WTC11 (cell line): ENCODE data around the gene ALX4. TPM values are rescaled to one million over a fixed set of nuclear protein-coding genes. Genes with fewer than 3 reads are reported as not detected.

Source experiments
- ATAC-seq: fragments of 200-7000 bp; cut with Tn5 transposase; 2 replicates; pipeline ENCODE4 v1.10.0; 2021; ENCODE audit warnings: mild to moderate bottlenecking, moderate library complexity
- CTCF ChIA-PET: fragments of 300-600 bp; sonication (Branson Sonifier 250); formaldehyde crosslinking; loops from one replicate; lab custom pipeline; 2021; ENCODE audit warnings: antibody characterized with exemption; lab: Charles Lee
- POLR2A ChIA-PET: fragments of 350-600 bp; sonication (Branson Sonifier 250); formaldehyde crosslinking; loops from one replicate; lab custom pipeline; 2021; ENCODE audit warnings: antibody characterized with exemption; lab: Charles Lee
- DNase-seq: peaks from one replicate; pipeline ENCODE4 v3.0.0; 2021; ENCODE audit warnings: low spot score
- H3K27ac Mint-ChIP-seq: 2 replicates; pipeline ENCODE4 v1.8.0; 2021; ENCODE audit warnings: mixed read lengths
- H3K27me3 Mint-ChIP-seq: 2 replicates; pipeline ENCODE4 v1.8.0; 2021; ENCODE audit warnings: low read depth, mild to moderate bottlenecking, moderate library complexity, mixed read lengths
- H3K36me3 Mint-ChIP-seq: 2 replicates; pipeline ENCODE4 v1.8.0; 2021; ENCODE audit warnings: mixed read lengths
- H3K4me1 Mint-ChIP-seq: 2 replicates; pipeline ENCODE4 v1.8.0; 2022; ENCODE audit warnings: mixed read lengths
- H3K4me3 Mint-ChIP-seq: 2 replicates; pipeline ENCODE4 v1.8.0; 2021; ENCODE audit warnings: mild to moderate bottlenecking, moderate library complexity, mixed read lengths
- H3K9me3 Mint-ChIP-seq: 2 replicates; pipeline ENCODE4 v1.8.0; 2021; ENCODE audit warnings: mixed read lengths
- ATF1 ChIP-seq: sonication (generic); formaldehyde crosslinking; IDR thresholded peaks from 2 replicates; pipeline ENCODE4 v1.8.1; 2023; ENCODE audit warnings: mild to moderate bottlenecking, moderate library complexity, missing genetic modification reagents
- FOXK1 ChIP-seq: sonication (generic); formaldehyde crosslinking; IDR thresholded peaks from 2 replicates; pipeline ENCODE4 v1.8.0; 2022; ENCODE audit warnings: mild to moderate bottlenecking, moderate library complexity, missing genetic modification reagents
- GABPB1 ChIP-seq: sonication (generic); formaldehyde crosslinking; IDR thresholded peaks from 2 replicates; pipeline ENCODE4 v1.8.1; 2023; ENCODE audit warnings: mild to moderate bottlenecking, missing genetic modification reagents
- IRF2 ChIP-seq: sonication (generic); formaldehyde crosslinking; IDR thresholded peaks from 2 replicates; pipeline ENCODE4 v1.8.0; 2022; ENCODE audit warnings: low read depth, missing genetic modification reagents, borderline replicate concordance
- JAZF1 ChIP-seq: fragments of 250-450 bp; sonication (Bioruptor Pico); IDR thresholded peaks from 2 replicates; pipeline ENCODE4 v1.9.0; 2021; ENCODE audit warnings: moderate library complexity, mild to moderate bottlenecking, inconsistent platforms
- KAT7 ChIP-seq: sonication (generic); formaldehyde crosslinking; IDR thresholded peaks from 2 replicates; pipeline ENCODE4 v1.8.1; 2023; ENCODE audit warnings: missing genetic modification reagents, mild to moderate bottlenecking, borderline replicate concordance
- MYBL2 ChIP-seq: sonication (generic); formaldehyde crosslinking; IDR thresholded peaks from 2 replicates; pipeline ENCODE4 v1.8.1; 2023; ENCODE audit warnings: mild to moderate bottlenecking, moderate library complexity, missing genetic modification reagents
- NFE2L1 ChIP-seq: sonication (generic); formaldehyde crosslinking; IDR thresholded peaks from 2 replicates; pipeline ENCODE4 v1.8.1; 2023; ENCODE audit warnings: missing genetic modification reagents
- SOX15 ChIP-seq: fragments of 250-450 bp; sonication (Bioruptor Pico); IDR thresholded peaks from 2 replicates; pipeline ENCODE4 v1.9.0; 2021; ENCODE audit warnings: mild to moderate bottlenecking
- ZNF121 ChIP-seq: sonication (generic); formaldehyde crosslinking; IDR thresholded peaks from 2 replicates; pipeline ENCODE4 v1.8.0; 2023; ENCODE audit warnings: missing genetic modification reagents
- ZNF263 ChIP-seq: sonication (generic); formaldehyde crosslinking; IDR thresholded peaks from 2 replicates; pipeline ENCODE4 v1.8.1; 2022; ENCODE audit warnings: low read depth, mild to moderate bottlenecking, moderate library complexity, missing genetic modification reagents
- ZNF396 ChIP-seq: fragments of 250-450 bp; sonication (Bioruptor Pico); IDR thresholded peaks from 2 replicates; pipeline ENCODE4 v1.8.0; 2021; ENCODE audit warnings: mild to moderate bottlenecking, moderate library complexity, borderline replicate concordance
- ZNF416 ChIP-seq: fragments of 250-450 bp; sonication (Bioruptor Pico); IDR thresholded peaks from 2 replicates; pipeline ENCODE4 v1.9.0; 2021; ENCODE audit warnings: mild to moderate bottlenecking, inconsistent platforms
- ZNF423 ChIP-seq: fragments of 250-450 bp; sonication (Bioruptor Pico); IDR thresholded peaks from 2 replicates; pipeline ENCODE4 v2.1.2; 2022; ENCODE audit warnings: mild to moderate bottlenecking, moderate library complexity
- total RNA-seq: library from RNA; stranded (reverse); gene quantifications from 3 replicates; pipeline ENCODE4 v1.2.3, GENCODE V29; 2021
- TF ChIP-seq, protein P1 (sequence below): fragments of 250-450 bp; sonication (Bioruptor Pico); conservative IDR thresholded peaks from 2 replicates; pipeline ENCODE4 v1.9.0; 2021; ENCODE audit warnings: mild to moderate bottlenecking
- TF ChIP-seq, protein P2 (sequence below): sonication (generic); formaldehyde crosslinking; IDR thresholded peaks from 2 replicates; pipeline ENCODE4 v1.8.1; 2022; ENCODE audit warnings: low read depth, mild to moderate bottlenecking, moderate library complexity, missing genetic modification reagents, borderline replicate concordance
- TF ChIP-seq, protein P3 (sequence below): sonication (generic); formaldehyde crosslinking; IDR thresholded peaks from 2 replicates; pipeline ENCODE4 v1.8.1; 2023; ENCODE audit warnings: mild to moderate bottlenecking, missing genetic modification reagents, moderate library complexity
- TF ChIP-seq, protein P4 (sequence below): sonication (generic); formaldehyde crosslinking; IDR thresholded peaks from 2 replicates; pipeline ENCODE4 v1.8.1; 2023; ENCODE audit warnings: mild to moderate bottlenecking, moderate library complexity, missing genetic modification reagents
- TF ChIP-seq, protein P5 (sequence below): fragments of 250-450 bp; sonication (Bioruptor Pico); IDR thresholded peaks from 2 replicates; pipeline ENCODE4 v1.9.0; 2021; ENCODE audit warnings: mild to moderate bottlenecking
- TF ChIP-seq, protein P6 (sequence below): sonication (generic); formaldehyde crosslinking; IDR thresholded peaks from 2 replicates; pipeline ENCODE4 v1.8.1; 2022; ENCODE audit warnings: mild to moderate bottlenecking, missing genetic modification reagents, moderate library complexity, borderline replicate concordance
- TF ChIP-seq, protein P7 (sequence below): sonication (generic); formaldehyde crosslinking; IDR thresholded peaks from 2 replicates; pipeline ENCODE4 v1.8.1; 2023; ENCODE audit warnings: mild to moderate bottlenecking, missing genetic modification reagents, borderline replicate concordance
- TF ChIP-seq, protein P8 (sequence below): sonication (generic); formaldehyde crosslinking; conservative IDR thresholded peaks from 2 replicates; pipeline ENCODE4 v1.8.1; 2022; ENCODE audit warnings: mild to moderate bottlenecking, missing genetic modification reagents
- TF ChIP-seq, protein P9 (sequence below): sonication (generic); formaldehyde crosslinking; IDR thresholded peaks from 2 replicates; pipeline ENCODE4 v1.8.1; 2023; ENCODE audit warnings: mild to moderate bottlenecking, missing genetic modification reagents, moderate library complexity

Gene ALX4
- total RNA-seq, 1 experiment from 2014 or later, result not detected

DNA sequence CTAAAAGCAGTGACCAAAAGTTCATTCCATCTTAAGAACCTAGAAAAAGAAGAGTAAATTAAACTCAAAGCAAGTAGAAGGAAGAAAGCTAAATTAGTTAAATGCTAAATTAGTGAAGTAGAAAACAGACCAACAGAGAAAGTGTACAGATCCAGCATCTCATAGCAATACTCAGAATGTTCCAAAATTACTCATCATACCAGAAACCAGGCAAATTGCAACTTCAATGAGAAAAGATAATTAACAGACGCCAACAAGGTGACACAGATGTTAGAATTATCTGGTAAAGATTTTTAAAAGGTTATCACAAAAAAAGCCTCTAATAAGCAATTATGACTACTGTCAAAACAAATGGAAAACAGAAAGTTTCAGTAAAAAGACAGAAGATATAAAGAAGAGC, 96.8 kb downstream of the ALX4 start:
- peaks cover 17% of the 10 kb centered on the region for H3K9me3 Mint-ChIP-seq
- H3K4me1 Mint-ChIP-seq, result no peaks in the 10 kb centered on the region
- ATAC-seq, result no peak
- TF ChIP-seq MYBL2 (CRISPR knock-in tag) (no peak), ZNF396 (CRISPR knock-in tag) (no peak), ZNF416 (no peak), ZNF263 (CRISPR knock-in tag) (no peak)
- TF ChIP-seq, protein P1, sequence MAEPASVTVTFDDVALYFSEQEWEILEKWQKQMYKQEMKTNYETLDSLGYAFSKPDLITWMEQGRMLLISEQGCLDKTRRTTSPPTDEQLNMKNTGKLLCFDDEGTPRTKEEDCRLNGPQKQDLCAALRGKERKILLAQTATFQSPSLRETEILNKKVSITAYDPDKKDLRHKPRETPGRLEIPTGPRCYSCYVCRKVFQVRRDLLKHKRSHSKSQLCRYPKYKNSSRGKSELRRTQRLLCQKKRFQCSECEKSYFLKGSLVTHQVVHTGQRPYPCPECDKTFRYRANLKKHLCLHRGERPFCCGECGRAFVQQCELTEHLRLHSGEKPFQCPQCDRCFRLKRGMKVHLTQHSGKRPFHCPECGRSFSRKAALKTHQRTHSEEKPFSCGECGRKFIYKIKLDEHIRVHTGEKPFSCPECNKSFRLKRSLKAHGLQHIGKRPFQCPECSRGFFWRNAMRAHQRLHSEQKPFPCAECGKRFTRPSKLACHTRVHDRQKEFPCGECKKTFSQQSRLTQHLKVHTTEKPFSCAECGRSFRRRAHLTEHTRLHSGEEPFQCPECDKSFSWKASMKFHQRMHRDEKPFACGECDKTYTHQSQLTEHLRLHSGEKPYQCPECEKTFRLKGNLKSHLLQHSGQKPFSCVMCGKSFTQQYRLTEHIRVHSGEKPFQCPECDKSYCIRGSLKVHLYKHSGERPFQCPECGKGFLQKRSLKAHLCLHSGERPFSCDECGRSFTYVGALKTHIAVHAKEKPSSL (CRISPR knock-in tag), result no peak
- TF ChIP-seq, protein P2, sequence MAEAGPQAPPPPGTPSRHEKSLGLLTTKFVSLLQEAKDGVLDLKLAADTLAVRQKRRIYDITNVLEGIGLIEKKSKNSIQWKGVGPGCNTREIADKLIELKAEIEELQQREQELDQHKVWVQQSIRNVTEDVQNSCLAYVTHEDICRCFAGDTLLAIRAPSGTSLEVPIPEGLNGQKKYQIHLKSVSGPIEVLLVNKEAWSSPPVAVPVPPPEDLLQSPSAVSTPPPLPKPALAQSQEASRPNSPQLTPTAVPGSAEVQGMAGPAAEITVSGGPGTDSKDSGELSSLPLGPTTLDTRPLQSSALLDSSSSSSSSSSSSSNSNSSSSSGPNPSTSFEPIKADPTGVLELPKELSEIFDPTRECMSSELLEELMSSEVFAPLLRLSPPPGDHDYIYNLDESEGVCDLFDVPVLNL (CRISPR knock-in tag), result no peak
- TF ChIP-seq, all 79 proteins: peak for 0
- ChIA-PET POLR2A (no interaction called here), CTCF (no interaction called here)
- no peak overlapping the region for H3K4me3 Mint-ChIP-seq
- H3K27ac Mint-ChIP-seq, result no peak overlapping the region
- no peaks in the 10 kb centered on the region for H3K27me3 Mint-ChIP-seq
- DNase-seq, result no peak
- peaks cover 11% of the 10 kb centered on the region for H3K36me3 Mint-ChIP-seq

DNA sequence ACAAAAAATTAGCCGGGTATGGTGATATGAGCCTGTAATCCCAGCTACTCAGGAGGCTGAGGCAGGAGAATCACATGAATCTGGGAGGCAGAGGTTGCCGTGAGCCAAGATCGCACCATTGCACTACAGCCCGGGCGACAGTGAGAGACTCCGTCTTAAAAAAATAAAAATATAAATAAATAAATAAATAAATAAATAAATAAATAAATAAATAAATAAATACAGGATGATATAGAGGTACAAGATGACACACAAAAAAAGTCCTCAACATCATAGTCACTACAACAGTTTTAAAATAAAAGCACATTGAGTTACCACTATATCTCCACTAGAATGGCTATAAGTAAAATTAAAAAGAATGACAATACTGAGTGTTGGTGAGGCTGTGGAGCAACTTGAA, 97.8 kb downstream of the ALX4 start:
- Mint-ChIP-seq H3K27me3 (no peaks in the 10 kb centered on the region), H3K4me3 (no peak overlapping the region), H3K36me3 (peaks cover 11% of the 10 kb centered on the region), H3K4me1 (no peaks in the 10 kb centered on the region), H3K9me3 (peaks cover 17% of the 10 kb centered on the region), H3K27ac (no peak overlapping the region)
- TF ChIP-seq, protein P3, sequence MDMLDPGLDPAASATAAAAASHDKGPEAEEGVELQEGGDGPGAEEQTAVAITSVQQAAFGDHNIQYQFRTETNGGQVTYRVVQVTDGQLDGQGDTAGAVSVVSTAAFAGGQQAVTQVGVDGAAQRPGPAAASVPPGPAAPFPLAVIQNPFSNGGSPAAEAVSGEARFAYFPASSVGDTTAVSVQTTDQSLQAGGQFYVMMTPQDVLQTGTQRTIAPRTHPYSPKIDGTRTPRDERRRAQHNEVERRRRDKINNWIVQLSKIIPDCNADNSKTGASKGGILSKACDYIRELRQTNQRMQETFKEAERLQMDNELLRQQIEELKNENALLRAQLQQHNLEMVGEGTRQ, result no peak
- TF ChIP-seq, protein P4, sequence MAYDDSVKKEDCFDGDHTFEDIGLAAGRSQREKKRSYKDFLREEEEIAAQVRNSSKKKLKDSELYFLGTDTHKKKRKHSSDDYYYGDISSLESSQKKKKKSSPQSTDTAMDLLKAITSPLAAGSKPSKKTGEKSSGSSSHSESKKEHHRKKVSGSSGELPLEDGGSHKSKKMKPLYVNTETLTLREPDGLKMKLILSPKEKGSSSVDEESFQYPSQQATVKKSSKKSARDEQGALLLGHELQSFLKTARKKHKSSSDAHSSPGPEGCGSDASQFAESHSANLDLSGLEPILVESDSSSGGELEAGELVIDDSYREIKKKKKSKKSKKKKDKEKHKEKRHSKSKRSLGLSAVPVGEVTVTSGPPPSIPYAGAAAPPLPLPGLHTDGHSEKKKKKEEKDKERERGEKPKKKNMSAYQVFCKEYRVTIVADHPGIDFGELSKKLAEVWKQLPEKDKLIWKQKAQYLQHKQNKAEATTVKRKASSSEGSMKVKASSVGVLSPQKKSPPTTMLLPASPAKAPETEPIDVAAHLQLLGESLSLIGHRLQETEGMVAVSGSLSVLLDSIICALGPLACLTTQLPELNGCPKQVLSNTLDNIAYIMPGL (CRISPR knock-in tag), result no peak
- TF ChIP-seq, protein P5, sequence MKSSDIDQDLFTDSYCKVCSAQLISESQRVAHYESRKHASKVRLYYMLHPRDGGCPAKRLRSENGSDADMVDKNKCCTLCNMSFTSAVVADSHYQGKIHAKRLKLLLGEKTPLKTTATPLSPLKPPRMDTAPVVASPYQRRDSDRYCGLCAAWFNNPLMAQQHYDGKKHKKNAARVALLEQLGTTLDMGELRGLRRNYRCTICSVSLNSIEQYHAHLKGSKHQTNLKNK, result no peak
- TF ChIP-seq IRF2, result no peak
- no peak for TF ChIP-seq JAZF1
- no peak for TF ChIP-seq GABPB1
- TF ChIP-seq MYBL2 (CRISPR knock-in tag), result no peak
- TF ChIP-seq FOXK1 (CRISPR knock-in tag), result no peak
- TF ChIP-seq NFE2L1 (CRISPR knock-in tag), result no peak
- TF ChIP-seq, protein P6, sequence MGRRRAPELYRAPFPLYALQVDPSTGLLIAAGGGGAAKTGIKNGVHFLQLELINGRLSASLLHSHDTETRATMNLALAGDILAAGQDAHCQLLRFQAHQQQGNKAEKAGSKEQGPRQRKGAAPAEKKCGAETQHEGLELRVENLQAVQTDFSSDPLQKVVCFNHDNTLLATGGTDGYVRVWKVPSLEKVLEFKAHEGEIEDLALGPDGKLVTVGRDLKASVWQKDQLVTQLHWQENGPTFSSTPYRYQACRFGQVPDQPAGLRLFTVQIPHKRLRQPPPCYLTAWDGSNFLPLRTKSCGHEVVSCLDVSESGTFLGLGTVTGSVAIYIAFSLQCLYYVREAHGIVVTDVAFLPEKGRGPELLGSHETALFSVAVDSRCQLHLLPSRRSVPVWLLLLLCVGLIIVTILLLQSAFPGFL (CRISPR knock-in tag), result no peak
- TF ChIP-seq, protein P7, sequence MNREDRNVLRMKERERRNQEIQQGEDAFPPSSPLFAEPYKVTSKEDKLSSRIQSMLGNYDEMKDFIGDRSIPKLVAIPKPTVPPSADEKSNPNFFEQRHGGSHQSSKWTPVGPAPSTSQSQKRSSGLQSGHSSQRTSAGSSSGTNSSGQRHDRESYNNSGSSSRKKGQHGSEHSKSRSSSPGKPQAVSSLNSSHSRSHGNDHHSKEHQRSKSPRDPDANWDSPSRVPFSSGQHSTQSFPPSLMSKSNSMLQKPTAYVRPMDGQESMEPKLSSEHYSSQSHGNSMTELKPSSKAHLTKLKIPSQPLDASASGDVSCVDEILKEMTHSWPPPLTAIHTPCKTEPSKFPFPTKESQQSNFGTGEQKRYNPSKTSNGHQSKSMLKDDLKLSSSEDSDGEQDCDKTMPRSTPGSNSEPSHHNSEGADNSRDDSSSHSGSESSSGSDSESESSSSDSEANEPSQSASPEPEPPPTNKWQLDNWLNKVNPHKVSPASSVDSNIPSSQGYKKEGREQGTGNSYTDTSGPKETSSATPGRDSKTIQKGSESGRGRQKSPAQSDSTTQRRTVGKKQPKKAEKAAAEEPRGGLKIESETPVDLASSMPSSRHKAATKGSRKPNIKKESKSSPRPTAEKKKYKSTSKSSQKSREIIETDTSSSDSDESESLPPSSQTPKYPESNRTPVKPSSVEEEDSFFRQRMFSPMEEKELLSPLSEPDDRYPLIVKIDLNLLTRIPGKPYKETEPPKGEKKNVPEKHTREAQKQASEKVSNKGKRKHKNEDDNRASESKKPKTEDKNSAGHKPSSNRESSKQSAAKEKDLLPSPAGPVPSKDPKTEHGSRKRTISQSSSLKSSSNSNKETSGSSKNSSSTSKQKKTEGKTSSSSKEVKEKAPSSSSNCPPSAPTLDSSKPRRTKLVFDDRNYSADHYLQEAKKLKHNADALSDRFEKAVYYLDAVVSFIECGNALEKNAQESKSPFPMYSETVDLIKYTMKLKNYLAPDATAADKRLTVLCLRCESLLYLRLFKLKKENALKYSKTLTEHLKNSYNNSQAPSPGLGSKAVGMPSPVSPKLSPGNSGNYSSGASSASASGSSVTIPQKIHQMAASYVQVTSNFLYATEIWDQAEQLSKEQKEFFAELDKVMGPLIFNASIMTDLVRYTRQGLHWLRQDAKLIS, result no peak
- no peak for TF ChIP-seq ZNF121 (CRISPR knock-in tag)
- no peak for TF ChIP-seq KAT7 (CRISPR knock-in tag)
- TF ChIP-seq, protein P8, sequence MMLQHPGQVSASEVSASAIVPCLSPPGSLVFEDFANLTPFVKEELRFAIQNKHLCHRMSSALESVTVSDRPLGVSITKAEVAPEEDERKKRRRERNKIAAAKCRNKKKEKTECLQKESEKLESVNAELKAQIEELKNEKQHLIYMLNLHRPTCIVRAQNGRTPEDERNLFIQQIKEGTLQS (CRISPR knock-in tag), result no peak
- TF ChIP-seq, protein P9, sequence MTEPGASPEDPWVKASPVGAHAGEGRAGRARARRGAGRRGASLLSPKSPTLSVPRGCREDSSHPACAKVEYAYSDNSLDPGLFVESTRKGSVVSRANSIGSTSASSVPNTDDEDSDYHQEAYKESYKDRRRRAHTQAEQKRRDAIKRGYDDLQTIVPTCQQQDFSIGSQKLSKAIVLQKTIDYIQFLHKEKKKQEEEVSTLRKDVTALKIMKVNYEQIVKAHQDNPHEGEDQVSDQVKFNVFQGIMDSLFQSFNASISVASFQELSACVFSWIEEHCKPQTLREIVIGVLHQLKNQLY (CRISPR knock-in tag), result no peak
- no peak for TF ChIP-seq ZNF423 (CRISPR knock-in tag)
- TF ChIP-seq SOX15 (CRISPR knock-in tag), result no peak
- no peak for TF ChIP-seq ATF1 (CRISPR knock-in tag)
- no peak for DNase-seq
- POLR2A ChIA-PET, result no interaction called here
- no peak for ATAC-seq
- CTCF ChIA-PET, result no interaction called here
